Loucy (cell line): Measurements from ENCODE around the gene ACAN.

Source experiments
- H2AFZ ChIP-seq: fragments of 200-600 bp; sonication (generic); 2 replicates; pipeline ENCODE4 v1.6.0; 2016; ENCODE audit warnings: antibody characterized with exemption, mild to moderate bottlenecking, low read length, moderate library complexity
- H3F3A ChIP-seq: fragments of 200-600 bp; 2 replicates; pipeline ENCODE4 v1.6.0; 2016; ENCODE audit warnings: antibody characterized with exemption, low read depth, mild to moderate bottlenecking
- H3K27me3 ChIP-seq: fragments of 200-600 bp; sonication (generic); 2 replicates; pipeline ENCODE4 v1.6.1; 2014; ENCODE audit warnings: low read length, mild to moderate bottlenecking; ENCODE audit not compliant: insufficient read depth, poor library complexity, severe bottlenecking
- H3K36me3 ChIP-seq: fragments of 200-600 bp; sonication (generic); 2 replicates; pipeline ENCODE4 v1.6.1; 2016; ENCODE audit warnings: low read length; ENCODE audit not compliant: insufficient read depth
- H3K4me1 ChIP-seq: fragments of 200-600 bp; sonication (generic); 2 replicates; pipeline ENCODE4 v1.5.1; 2014; ENCODE audit warnings: low read length, mild to moderate bottlenecking; ENCODE audit not compliant: insufficient read depth, poor library complexity, severe bottlenecking
- H3K4me2 ChIP-seq: fragments of 200-600 bp; sonication (generic); 2 replicates; pipeline ENCODE4 v1.6.0; 2014; ENCODE audit warnings: antibody characterized with exemption, low read length, low read depth, mild to moderate bottlenecking; ENCODE audit not compliant: poor library complexity, severe bottlenecking
- H3K4me3 ChIP-seq: fragments of 200-600 bp; sonication (generic); 2 replicates; pipeline ENCODE4 v1.5.1; 2014; ENCODE audit warnings: low read length, mild to moderate bottlenecking, mixed read lengths; ENCODE audit not compliant: poor library complexity, severe bottlenecking
- H3K79me2 ChIP-seq: fragments of 200-600 bp; sonication (generic); 2 replicates; pipeline ENCODE4 v1.6.1; 2014; ENCODE audit warnings: low read length; ENCODE audit not compliant: insufficient read depth
- H3K9ac ChIP-seq: fragments of 200-600 bp; sonication (generic); 2 replicates; pipeline ENCODE4 v1.6.0; 2014; ENCODE audit warnings: mild to moderate bottlenecking, low read depth, low read length, moderate library complexity; ENCODE audit not compliant: poor library complexity, severe bottlenecking
- H3K9me2 ChIP-seq: fragments of 200-600 bp; sonication (generic); replicated peaks from 2 replicates; pipeline ENCODE4 v1.6.1; 2016; ENCODE audit warnings: low read depth, low read length, mixed read lengths
- H3K9me3 ChIP-seq: fragments of 200-600 bp; sonication (generic); 2 replicates; pipeline ENCODE4 v1.6.1; 2014; ENCODE audit warnings: mild to moderate bottlenecking, antibody characterized with exemption, low read length, low read depth; ENCODE audit not compliant: insufficient read depth
- H4K20me1 ChIP-seq: fragments of 200-600 bp; sonication (generic); 2 replicates; pipeline ENCODE4 v1.6.0; 2014; ENCODE audit warnings: antibody characterized with exemption, low read length, mild to moderate bottlenecking; ENCODE audit not compliant: insufficient read depth, poor library complexity, severe bottlenecking
- CTCF ChIP-seq: fragments of 200-600 bp; sonication (generic); conservative IDR thresholded peaks from 2 replicates; pipeline ENCODE4 v1.5.1; 2014; ENCODE audit warnings: mild to moderate bottlenecking, antibody characterized with exemption, low read length
- EZH2phosphoT487 ChIP-seq: fragments of 200-600 bp; IDR thresholded peaks from 2 replicates; pipeline ENCODE4 v1.6.1; 2018; ENCODE audit warnings: antibody characterized with exemption, mild to moderate bottlenecking, moderate library complexity, borderline replicate concordance

ACAN gene

DNA sequence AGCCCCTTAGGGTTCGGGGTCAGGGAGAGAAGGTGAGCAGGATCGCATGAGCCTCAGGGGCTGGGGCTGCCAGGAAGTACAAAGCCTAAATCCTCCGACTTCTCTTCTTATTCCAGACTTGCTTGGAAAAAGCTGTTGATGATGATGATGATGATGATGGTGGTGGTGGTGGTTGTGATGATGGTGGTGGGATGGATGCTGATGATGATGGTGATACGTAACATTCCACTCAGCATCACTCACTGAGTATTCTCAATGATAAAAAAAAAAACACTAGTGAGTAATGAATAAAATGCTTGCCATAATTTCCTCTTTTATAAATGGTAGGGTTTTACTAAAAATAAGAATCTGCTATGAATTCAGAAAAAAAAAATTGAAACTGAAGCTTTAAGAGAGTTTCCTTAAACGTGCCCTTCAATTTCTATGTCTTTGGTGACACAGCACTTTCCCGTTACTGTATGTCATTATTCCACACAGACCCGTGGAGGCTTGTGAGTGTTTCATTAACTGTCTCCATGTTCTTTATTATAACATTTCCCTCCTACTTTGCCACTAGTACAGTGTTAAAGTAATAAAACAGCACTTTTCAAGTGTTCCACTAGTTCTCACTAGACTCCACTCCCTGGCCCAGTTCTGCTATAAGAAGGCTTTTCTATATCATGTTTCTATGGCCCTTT lies 5.4 kb upstream of the ACAN start:
- Histone ChIP-seq H3K79me2 (no peaks in the 10 kb centered on the region), H3K36me3 (no peaks in the 10 kb centered on the region), H3K9ac (no peak overlapping the region), H3K27me3 (no peaks in the 10 kb centered on the region), H3K9me2 (no peaks in the 10 kb centered on the region), H3K4me2 (no peak overlapping the region), H3F3A (no peaks in the 10 kb centered on the region), H3K4me3 (no peak overlapping the region), H4K20me1 (no peaks in the 10 kb centered on the region), H3K9me3 (no peaks in the 10 kb centered on the region), H3K4me1 (no peaks in the 10 kb centered on the region), H2AFZ (no peak overlapping the region)
- TF ChIP-seq CTCF (no peak), EZH2phosphoT487 (no peak)

DNA sequence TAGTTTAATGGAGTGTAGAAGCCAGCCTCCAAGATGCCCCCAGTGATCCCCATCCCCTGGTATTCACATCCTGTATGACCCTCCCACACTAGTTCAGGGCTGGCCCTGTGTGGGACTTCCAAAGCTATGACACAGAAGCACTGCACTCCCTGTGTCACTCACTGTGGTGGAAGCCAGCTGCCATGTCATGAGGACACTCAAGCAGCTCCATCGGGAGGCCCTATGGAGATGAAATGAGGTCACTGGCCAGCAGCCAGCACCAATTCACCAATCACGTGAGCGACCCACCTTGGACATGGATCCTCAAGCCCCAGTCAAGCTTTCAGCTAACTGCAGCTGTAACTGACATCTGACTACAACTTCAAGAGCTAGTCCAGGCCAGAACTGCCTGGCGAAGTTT lies 3.9 kb upstream of the ACAN start:
- Histone ChIP-seq H3K9me3 (no peaks in the 10 kb centered on the region), H3K9me2 (no peaks in the 10 kb centered on the region), H3K4me3 (no peak overlapping the region), H3K4me1 (no peaks in the 10 kb centered on the region), H2AFZ (no peak overlapping the region), H3K36me3 (no peaks in the 10 kb centered on the region), H3K27me3 (no peaks in the 10 kb centered on the region), H3K9ac (no peak overlapping the region), H3K4me2 (no peak overlapping the region), H4K20me1 (no peaks in the 10 kb centered on the region), H3F3A (no peaks in the 10 kb centered on the region), H3K79me2 (no peaks in the 10 kb centered on the region)
- no peak for TF ChIP-seq EZH2phosphoT487
- TF ChIP-seq CTCF = no peak

- Histone ChIP-seq H3K27me3 (no peaks in the 10 kb centered on the region), H3F3A (no peaks in the 10 kb centered on the region), H3K4me1 (no peaks in the 10 kb centered on the region), H3K9me2 (no peaks in the 10 kb centered on the region), H3K79me2 (no peaks in the 10 kb centered on the region), H4K20me1 (no peaks in the 10 kb centered on the region), H2AFZ (no peak overlapping the region), H3K4me2 (no peak overlapping the region), H3K9me3 (no peaks in the 10 kb centered on the region), H3K9ac (no peak overlapping the region), H3K36me3 (no peaks in the 10 kb centered on the region), H3K4me3 (no peak overlapping the region)
- TF ChIP-seq EZH2phosphoT487 = no peak
- TF ChIP-seq CTCF = no peak
Measured at GRCh38 chr15:88800026-88800425, 3.2 kb upstream of the ACAN start.
